Glutamatergic neuron (in vitro differentiated cells): ENCODE results near the gene ELMO1. TPM values are rescaled to one million over a fixed set of nuclear protein-coding genes. Genes with fewer than 3 reads are reported as not detected.

Source experiments
- DNase-seq: peaks from one replicate; pipeline ENCODE4 v3.0.0; 2022
- H3K27ac Mint-ChIP-seq: one replicate; pipeline ENCODE4 v1.8.0; 2020; ENCODE audit warnings: mild to moderate bottlenecking, mixed read lengths, inconsistent platforms; ENCODE audit not compliant: unreplicated experiment
- H3K27me3 Mint-ChIP-seq: one replicate; pipeline ENCODE4 v1.8.0; 2020; ENCODE audit warnings: mild to moderate bottlenecking, moderate library complexity, mixed read lengths, inconsistent platforms; ENCODE audit not compliant: unreplicated experiment
- H3K36me3 Mint-ChIP-seq: one replicate; pipeline ENCODE4 v1.8.0; 2020; ENCODE audit warnings: mild to moderate bottlenecking, mixed read lengths, inconsistent platforms; ENCODE audit not compliant: unreplicated experiment
- H3K4me1 Mint-ChIP-seq: one replicate; pipeline ENCODE4 v1.8.0; 2020; ENCODE audit warnings: mild to moderate bottlenecking, low read depth, mixed read lengths, inconsistent platforms; ENCODE audit not compliant: unreplicated experiment
- H3K4me3 Mint-ChIP-seq: one replicate; pipeline ENCODE4 v1.8.0; 2020; ENCODE audit warnings: mild to moderate bottlenecking, mixed read lengths, inconsistent platforms; ENCODE audit not compliant: unreplicated experiment
- H3K9me3 Mint-ChIP-seq: one replicate; pipeline ENCODE4 v1.8.0; 2020; ENCODE audit warnings: mild to moderate bottlenecking, moderate library complexity, mixed read lengths, inconsistent platforms; ENCODE audit not compliant: unreplicated experiment
- total RNA-seq: library from RNA; stranded (reverse); fragmentation: NEBNext Ultra II Directional; extraction: Animal tissue kit (Norgen Biotek cat#: 25700); gene quantifications from one replicate; pipeline ENCODE4 v1.2.1, GENCODE V29; 2021; ENCODE audit not compliant: unreplicated experiment
- TF ChIP-seq, protein P1 (sequence below): fragments of 200-600 bp; sonication (generic); IDR thresholded peaks from one replicate; pipeline ENCODE4 v1.5.0; 2021; ENCODE audit not compliant: partially characterized antibody, unreplicated experiment

Gene ELMO1
- total RNA-seq, 1 donor from 2014 or later = 5.5 TPM

DNA sequence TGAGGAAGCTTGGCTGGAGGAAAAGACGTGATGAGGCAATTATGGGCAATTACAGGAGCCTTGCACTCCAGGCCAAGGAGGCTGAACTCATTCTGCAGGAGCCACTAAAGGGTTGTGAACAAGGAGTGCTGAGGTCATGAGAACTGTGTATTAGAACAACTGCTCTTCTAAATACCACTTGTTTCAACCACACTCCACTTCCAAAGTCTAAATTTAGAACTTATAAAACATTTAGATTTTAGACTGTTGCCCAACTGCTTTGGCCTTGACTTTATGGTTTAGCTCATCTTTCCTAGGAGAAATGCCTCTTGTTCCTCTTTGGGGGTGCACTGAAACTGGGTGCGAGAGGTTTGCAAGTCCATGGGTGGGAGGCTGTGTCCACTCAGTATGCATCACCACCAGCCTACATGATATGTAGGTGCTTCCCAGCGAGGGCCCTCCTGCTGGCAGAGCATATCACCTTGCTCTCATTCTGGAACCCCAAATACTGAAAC lies 524.7 kb downstream of the ELMO1 start:
- Mint-ChIP-seq H3K36me3 (peaks cover 6% of the 10 kb centered on the region), H3K9me3 (peaks cover 2% of the 10 kb centered on the region), H3K27me3 (peaks cover 2% of the 10 kb centered on the region), H3K4me1 (no peaks in the 10 kb centered on the region), H3K4me3 (no peak overlapping the region), H3K27ac (no peak overlapping the region)
- no peak for DNase-seq
- TF ChIP-seq, protein P1, sequence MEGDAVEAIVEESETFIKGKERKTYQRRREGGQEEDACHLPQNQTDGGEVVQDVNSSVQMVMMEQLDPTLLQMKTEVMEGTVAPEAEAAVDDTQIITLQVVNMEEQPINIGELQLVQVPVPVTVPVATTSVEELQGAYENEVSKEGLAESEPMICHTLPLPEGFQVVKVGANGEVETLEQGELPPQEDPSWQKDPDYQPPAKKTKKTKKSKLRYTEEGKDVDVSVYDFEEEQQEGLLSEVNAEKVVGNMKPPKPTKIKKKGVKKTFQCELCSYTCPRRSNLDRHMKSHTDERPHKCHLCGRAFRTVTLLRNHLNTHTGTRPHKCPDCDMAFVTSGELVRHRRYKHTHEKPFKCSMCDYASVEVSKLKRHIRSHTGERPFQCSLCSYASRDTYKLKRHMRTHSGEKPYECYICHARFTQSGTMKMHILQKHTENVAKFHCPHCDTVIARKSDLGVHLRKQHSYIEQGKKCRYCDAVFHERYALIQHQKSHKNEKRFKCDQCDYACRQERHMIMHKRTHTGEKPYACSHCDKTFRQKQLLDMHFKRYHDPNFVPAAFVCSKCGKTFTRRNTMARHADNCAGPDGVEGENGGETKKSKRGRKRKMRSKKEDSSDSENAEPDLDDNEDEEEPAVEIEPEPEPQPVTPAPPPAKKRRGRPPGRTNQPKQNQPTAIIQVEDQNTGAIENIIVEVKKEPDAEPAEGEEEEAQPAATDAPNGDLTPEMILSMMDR = no peak

DNA sequence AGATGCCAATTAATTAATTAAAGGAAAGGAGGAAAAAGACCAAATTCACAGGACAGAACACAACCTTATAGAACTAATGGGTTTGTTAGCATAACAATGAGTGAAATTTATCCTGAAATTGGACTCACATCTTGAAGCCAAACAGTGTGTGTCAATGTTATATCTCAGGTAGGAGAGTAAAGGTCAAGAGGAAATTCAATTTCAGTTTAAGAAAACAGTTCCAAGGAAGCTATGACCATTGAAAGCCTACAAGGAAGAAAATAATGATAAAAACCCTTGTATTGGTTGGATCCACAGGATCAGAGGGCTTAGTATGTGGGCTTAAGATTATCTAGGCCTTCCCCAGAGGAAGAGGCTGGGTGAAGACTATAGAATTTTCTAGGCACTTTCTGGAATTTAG lies 525.5 kb downstream of the ELMO1 start:
- H3K36me3 Mint-ChIP-seq = peaks cover 6% of the 10 kb centered on the region
- H3K4me1 Mint-ChIP-seq = no peaks in the 10 kb centered on the region
- peaks cover 2% of the 10 kb centered on the region for H3K27me3 Mint-ChIP-seq
- no peak for DNase-seq
- H3K27ac Mint-ChIP-seq = no peak overlapping the region
- H3K4me3 Mint-ChIP-seq = no peak overlapping the region
- TF ChIP-seq, protein P1 = no peak
- peaks cover 2% of the 10 kb centered on the region for H3K9me3 Mint-ChIP-seq

DNA sequence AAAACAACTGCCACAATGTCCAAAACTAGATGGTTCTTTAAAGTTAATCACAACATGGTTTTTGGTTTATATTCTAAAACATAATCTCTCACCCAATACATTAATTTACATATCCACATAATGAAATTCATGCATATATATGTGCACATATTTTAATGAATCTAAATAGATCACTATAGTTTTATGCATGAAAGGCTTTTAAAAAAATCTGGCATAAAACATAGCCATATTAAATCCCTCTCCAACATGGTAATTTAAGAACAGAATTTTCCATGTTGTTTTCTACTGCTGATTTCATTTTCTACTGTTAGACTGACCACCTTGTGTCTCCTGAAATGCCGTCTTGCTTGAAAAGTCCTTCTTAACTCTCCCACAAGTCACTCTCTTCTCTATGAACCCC lies 528.2 kb downstream of the ELMO1 start:
- H3K36me3 Mint-ChIP-seq = peaks cover 6% of the 10 kb centered on the region
- H3K27ac Mint-ChIP-seq = no peak overlapping the region
- DNase-seq = no peak
- H3K9me3 Mint-ChIP-seq = peaks cover 4% of the 10 kb centered on the region
- H3K4me3 Mint-ChIP-seq = no peak overlapping the region
- TF ChIP-seq, protein P1 = no peak
- peaks cover 2% of the 10 kb centered on the region for H3K27me3 Mint-ChIP-seq
- peaks cover 1% of the 10 kb centered on the region for H3K4me1 Mint-ChIP-seq

DNA sequence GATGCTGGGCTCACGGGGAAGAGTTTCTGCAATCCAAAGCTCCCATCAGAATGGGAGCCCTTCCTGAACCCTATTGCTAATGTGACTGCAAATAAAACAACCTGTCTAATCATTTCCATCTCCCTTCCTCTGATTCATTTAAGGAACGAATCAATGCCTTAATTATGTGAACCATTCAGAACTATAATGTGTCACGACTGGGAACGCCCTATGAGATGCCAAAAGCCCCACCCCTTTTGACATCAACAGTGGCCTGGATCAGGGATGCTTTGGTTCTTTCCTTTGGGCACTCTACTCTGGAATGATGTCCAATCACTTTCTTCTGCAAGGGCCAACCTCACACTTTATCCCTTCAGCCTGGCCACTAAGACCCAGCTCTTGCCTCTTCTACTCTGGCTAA lies 528.9 kb downstream of the ELMO1 start:
- TF ChIP-seq, protein P1 = no peak
- Mint-ChIP-seq H3K27ac (no peak overlapping the region), H3K4me1 (peaks cover 1% of the 10 kb centered on the region), H3K36me3 (peaks cover 6% of the 10 kb centered on the region), H3K9me3 (peaks cover 4% of the 10 kb centered on the region), H3K27me3 (peaks cover 2% of the 10 kb centered on the region), H3K4me3 (no peak overlapping the region)
- no peak for DNase-seq

DNA sequence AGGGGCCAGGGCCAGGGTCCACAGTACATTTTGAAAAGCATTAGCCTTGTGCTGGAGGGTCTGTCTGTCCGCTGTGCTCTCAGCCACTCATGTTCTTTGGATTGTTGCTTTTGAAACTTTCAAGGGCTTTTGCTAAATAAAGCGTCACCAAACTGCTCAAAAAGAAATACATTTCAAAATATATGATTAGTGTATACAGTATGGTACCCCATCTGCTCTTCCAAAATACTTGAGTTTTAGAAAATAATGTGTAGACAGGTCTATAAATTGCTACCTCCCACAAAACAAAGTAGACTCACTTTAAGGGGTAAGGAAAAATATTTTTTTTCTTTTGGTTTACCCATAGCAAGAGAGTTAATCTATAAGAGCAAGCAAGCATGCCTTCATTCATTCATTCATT lies 530.1 kb downstream of the ELMO1 start:
- peaks cover 4% of the 10 kb centered on the region for H3K9me3 Mint-ChIP-seq
- H3K27me3 Mint-ChIP-seq = peaks cover 2% of the 10 kb centered on the region
- peaks cover 6% of the 10 kb centered on the region for H3K36me3 Mint-ChIP-seq
- H3K4me3 Mint-ChIP-seq = no peak overlapping the region
- DNase-seq = no peak
- TF ChIP-seq, protein P1 = no peak
- H3K27ac Mint-ChIP-seq = no peak overlapping the region
- peaks cover 1% of the 10 kb centered on the region for H3K4me1 Mint-ChIP-seq
